Stimulated activated CD8-positive, alpha-beta memory T cell treated with anti-CD3 and anti-CD28 coated beads, Interleukin-2, amount 100 ng/mL, for 1 hour (primary cell): ENCODE measurements around the gene GPC3.

Source experiments
- DNase-seq, 2 donors: peaks; one replicate each; pipeline ENCODE4 v3.0.0-alpha.2; 2020; ENCODE audit warnings: low read depth in 2 of 2

The GPC3 gene

DNA sequence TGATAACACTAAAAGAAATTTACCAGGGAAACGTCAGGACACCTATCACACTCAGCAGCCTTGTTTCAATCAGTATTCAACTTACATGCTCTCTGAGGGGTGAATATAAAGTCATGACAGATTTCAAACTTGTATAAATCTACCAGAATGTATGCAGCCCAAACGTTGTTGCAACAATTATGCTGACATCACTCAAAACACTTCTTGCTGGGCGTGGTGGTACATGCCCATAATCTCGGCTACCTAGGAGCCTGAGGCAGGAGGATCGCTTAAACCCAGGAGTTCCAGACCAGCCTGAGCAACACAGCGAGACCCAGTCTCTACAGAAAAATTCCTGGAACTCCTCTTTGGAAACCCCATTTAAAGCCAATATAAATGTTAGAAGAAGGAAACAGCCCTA, 303.5 kb downstream of the GPC3 start:
- DNase-seq = no peak

DNA sequence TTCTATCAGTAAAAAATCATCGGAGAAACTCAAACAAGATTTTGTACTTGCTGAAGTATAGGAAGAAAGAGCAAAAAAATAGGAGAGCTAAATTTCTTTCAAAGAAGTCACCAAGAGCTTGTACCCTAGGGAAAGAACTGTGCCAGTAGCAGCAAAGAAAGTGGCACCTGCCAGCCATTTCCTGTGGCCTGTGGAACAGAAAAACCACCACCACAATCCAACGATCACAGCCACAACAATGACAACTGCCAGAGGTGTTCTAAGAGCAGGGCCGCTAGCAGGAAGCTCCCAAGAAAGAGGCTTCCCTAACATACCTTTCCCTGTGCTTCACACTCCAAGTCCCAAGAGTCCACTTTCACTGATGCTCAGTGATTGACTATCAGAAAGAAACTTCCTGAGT, 304.0 kb downstream of the GPC3 start:
- no peak for DNase-seq

DNA sequence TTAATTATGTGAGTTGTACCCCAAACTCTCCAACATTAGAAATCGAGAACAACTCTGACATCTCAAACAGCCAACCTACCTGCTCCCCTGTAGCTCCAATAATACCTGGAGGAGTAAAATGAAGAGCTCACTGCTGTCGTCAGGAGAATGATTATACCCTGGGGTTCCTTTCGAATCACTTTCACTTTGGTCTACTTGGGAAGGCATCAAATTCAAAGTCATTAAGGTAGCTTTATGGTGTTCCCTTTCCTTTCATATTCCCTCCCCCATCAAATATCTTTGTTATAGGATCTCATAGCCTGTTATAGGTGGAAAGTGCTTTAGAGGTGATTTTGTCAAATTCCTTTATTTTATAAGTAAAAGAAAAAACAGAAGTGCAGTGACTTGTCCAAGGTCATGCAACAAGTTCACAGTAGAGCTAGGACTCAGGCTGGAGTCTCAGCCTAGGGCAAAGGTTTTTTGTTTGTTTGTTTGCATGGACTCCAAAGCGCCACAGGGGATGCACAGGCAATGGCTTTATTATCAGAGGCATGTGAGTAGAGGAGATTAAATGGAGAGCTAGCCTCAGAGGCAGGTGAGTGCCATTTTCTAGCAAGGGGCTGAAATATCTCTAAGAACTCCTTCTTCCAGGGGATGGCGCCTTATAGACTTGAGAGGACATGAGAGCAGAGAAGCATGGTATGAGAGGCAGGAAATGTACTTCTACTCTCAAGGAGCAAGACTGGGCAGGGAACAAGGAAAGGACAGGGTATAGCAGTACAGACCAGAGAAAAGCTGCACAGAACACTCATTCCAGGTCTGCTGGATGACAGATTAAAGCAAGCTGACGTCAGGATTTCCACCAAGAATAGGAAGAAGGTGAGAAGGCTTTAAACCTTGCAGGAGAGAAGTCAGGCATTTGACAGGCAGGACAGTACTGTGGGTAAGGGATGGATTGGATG, 308.0 kb downstream of the GPC3 start:
- DNase-seq = no peak

DNA sequence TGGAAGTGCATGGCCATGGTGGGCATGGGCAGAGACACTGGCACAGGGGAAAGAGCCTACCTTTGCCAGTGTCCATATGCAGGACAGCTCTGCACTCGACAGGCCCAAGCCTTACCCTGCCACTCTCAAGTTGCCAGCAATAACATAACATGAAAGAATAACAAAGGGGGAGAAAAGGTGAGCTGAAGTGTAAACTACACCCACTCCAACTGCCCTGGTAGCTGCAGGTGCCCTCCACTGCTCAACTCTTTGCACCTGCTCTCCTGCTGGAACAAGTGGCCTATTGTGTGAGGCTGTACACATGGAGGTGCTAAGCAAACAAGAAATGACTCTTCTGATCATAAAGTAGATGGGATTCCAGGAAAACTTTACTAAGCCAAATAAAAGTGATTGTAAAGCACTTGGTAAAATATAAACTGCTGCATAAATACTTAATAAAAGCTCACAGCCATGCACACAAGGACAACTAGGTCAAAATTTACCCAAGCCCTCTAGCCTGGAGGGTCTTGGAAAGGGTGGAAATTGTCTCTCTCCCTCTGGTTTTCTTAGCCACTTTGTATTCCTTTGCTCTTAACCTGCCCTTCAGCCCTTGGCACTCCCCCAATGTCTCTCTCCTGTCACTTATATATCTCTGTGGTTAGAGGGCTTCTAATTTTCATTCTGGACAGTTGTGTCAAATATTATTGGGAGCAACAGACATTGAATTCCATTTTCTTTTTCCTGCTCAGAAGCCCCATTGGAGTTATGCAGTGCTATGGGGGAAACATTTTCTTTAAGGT, 308.9 kb downstream of the GPC3 start:
- DNase-seq = no peak

DNA sequence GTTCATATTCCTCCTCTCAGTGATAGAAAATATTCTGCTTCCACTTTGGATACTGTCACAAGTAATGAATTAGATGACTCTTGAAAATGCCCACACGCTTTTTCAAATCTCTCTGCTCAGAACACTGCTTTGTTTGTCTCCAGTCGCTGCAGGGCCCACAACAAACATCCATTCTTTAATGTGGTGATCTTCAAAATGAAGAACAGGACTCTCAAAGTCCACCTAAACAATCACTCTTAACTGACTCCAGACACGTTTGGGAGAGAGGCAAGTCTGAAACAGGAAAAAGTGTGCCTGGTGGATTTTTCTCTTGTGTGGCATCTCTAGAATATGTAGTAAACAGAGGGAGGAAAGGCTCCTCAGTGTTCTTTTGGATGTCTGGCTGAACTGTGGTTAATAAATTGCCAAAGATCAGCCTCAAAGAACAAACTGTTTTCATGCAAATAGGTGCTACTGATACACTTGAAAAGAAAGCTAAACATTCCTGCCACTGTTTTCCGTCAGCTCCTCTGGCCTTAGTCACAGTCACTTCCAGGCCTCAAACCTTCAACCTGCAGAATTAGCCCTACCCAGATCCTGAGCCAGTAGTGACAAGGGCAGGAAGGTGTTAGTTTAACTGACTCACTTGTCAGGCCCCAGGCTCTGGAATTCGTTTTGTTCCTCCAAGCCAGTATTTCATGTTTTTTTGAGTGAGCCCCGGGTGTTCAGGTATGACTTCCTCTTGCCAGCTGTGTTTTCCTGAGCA, 310.5 kb downstream of the GPC3 start:
- no peak for DNase-seq

DNA sequence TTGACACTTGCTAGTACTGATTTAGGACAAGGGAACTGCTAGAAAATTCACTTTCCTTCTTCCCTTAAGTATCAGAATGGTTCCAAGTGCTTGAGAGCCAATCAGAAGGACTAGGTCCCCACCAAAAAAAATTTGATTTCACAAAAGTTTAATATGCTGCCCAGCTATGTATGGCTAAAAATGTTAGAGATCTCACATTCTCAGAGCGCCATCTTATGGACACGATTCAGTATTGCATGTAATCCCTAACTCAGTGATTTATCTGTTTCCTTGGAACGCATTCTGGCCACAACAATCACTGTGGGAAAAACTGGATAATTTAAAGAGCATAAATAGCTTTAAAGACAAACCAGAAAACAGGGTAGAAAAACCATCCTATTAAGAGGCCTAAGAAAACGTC, 315.0 kb downstream of the GPC3 start:
- no peak for DNase-seq

DNA sequence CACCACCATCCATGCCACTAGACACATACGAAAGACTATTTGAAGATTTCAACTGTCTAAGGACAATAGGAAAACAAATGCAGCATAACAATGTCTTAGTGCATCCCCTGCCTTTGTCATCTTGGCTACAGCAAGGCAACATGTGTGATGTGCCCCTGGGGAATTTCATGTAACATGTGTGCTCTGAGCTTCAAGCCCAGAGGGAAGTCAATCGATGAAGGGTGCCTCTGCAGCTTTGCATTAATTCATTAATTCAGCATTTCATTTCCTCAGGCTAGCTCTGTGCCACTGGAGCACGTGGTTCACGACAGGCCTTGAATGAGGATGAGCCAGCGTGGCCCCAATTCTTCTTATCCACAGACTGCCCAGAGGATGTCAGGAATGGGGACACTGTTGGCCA, 316.2 kb downstream of the GPC3 start:
- no peak for DNase-seq

DNA sequence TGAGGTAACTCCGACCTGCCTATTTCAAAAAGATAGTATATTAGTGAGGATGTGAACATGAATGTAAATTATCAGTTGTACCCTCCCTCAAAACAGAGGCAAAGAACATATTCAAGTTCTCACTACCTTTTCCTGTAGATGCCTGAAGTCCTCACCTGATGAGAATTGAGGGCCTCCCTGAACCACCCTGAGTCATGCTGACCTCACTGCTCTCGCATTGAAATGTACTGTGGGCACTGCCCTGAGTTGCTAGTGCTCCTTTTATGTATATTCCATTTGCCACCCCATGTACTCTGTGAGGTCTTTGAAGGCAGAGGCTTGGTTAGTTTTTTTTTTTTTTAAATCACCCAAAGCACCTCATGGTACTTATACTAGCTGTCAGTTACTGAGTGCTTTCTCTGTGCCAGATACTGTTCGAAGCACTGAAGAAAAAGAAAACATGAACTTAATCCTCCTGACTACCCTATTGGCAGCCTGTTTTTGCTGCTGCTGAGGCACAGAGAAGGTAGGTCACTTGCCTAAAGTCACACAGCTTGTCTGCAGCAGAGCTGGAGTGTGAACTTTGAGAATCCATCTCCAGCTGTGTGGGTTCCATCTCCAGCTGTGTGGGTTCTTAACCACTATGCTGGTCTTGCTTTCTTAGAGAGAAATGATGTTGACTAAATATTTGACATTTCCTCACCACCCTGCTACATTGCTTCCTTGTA, 317.0 kb downstream of the GPC3 start:
- DNase-seq = no peak

DNA sequence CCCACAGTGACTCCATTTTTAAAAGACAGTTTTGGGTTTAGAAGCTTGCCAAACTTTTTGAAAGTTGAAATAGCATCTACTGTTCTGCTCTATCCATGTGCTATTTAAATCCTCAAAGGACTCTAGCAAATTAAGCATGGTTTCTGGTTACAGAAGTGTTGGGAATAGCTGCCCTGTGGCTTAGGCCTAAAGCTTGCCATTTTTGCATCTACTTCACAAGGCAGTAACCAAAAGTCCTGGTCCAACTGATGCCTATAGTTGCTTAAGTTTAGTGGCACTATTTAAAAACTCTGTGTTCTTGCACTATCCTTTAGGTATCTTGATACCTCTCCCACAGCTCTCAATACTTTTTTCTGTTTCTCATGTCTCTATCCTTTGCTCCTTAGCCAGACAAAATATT, 319.1 kb downstream of the GPC3 start:
- no peak for DNase-seq

DNA sequence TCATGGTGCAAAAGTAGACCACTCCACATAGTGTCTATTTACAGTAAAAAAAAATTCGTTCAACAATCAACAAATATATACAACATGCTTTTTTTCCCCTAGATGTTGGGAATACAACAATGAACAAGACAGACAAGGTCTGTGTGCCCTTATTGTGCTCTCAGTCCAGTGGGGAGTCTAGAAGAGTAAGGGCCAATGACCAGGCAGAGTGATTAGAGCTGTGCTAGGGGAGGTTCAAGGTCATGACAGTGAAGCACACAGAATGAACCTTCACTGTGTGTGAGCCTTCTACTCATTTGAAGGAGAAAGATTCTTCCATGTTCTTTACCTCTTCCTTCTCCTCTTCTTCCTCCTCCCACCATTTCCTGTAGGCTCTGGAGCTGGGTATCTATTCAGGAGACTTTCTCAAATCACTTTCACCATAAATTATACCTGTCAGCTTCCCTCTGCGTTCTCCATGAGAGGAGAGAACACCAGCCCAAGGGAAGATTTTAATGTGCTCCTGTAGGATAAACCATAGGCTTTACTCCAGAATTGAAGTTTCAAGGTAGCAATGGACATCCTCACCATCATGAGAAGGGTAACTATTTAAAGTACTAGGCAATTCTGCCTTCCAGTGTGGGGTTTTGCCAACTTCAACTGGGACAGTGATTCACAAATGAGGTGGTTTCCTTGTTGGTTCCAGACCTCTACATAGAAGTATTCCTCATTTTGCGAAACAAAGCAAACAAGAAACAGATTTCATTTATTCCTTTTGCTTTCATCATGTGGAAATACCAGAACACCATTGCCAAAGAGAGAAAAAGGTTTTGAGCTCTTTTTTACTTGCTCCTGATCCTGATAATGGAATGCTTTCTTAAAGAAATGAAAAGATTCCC, 323.2 kb downstream of the GPC3 start:
- no peak for DNase-seq

DNA sequence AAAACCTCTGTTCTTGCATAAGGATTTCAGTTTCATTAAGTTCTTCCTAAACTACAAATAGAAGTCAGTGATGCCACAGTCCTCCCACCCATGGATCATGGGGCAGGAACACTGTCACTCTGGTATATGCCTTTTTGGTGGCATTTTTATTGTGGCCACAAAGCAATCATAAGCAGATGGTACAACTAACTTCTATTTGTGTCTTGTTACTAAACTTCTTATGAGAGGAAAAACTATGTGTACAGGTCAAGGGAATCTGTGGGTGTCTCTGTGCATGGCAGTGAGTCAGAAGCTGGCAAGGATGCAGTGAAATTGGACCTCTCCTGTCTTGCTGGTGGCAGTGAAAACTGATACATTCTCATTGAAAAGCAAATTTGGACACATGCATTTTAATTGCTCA, 325.1 kb downstream of the GPC3 start:
- no peak for DNase-seq

DNA sequence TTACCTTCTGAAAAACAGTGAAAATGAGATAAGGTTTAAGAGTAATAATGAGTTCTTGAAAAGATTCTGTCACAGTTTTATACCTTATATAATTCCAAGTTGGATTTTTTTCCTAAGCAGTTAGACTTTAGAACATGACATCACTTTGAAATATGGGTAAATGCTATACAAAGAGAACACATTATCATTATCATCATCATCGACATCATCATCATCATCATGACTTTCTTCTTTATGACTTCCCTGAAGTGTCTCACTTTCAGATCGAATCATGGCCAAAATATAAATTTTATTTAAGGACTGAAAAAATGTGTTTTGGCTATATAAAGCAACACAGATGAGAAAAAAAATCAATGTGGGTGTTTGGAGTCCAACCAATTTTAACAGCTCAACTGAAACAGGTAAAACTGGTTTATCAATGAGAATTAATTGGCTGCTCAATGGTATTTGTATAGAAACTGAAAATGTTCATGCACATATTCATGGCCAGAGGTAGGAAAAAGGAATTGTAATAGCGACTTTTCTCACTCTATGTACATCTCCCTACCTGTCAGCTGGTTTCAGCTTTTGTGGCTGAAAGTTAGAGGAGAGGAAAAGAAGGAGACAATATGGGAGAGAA, 327.0 kb downstream of the GPC3 start:
- no peak for DNase-seq

DNA sequence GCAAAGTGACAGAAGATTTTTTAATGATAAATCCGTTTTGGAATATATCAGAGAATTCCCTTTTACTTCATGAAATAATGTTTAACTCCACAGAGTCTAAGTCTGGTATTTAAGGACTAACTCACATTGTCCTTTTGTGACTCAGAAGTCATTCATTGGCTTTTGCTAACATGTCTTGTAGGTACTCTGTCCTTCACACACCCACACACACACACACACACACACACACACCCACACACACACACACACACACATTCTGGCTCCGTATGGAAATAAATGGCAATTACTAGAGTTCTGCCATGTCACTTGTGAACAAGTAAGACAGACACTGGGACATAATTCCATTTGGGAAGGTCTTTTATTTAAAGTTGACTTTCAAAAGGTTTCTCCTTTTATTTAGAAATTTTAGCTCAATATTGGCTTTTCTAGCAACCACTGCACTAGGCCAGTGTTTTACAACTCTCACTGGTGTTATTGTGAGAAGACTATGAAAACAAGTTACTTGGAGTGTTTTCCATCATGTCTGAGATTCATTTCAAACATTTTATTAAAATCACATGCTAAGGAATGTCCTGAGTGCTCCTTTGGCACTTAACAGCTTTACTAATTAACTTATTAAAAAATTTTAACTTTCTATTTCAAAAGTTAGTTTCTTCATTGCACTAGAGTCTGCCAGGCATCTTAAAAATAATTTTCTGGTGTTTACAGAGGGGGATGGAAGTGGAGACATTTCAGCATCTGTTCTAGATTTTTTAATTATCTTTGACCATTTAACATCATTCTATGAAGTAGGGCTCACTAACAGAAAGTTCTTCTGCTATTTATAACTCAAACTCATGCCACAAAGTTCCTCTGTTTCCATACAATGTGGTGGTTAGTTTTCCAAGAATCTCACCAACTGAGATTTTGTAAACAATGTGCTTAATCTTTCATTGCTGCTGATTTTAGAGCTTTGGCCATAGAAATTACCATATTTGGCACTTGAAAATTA, 329.8 kb downstream of the GPC3 start:
- no peak for DNase-seq

DNA sequence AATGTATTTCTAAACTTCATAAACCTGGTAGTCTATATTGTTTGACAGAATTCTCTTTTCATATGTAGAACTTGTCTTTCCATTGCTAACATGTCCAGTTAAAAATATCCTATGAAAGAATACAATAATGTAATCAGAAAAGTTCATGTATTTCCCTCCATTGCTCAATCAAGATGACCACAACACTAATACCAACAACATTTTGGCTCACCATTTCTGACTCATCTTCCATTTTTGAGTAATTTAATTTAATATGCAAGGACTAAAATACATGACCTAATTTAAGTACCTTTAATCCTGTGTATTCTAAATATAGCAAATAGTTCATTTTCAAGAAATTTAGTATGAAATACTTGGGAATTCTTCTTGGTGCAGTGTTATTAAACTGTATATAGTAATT, 330.6 kb downstream of the GPC3 start:
- no peak for DNase-seq

DNA sequence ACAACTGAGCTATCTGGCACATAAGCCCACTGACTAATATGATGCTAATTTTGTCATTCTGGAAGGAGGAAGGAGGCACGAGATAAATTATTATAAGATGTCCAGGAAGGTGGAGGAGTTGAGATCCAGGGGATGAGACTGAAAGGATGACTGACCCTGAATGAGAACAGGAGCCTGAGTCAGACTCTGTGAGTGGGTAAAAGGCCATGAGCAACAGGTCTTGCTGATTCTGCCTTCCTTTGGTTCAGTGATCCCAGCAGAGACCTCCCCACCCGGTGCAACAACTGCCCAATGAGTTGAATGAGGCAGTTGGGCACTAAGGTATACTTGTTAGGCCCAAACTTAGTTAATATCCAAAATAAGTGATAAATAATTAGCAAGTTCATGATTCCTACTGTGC, 332.0 kb downstream of the GPC3 start:
- DNase-seq = no peak

DNA sequence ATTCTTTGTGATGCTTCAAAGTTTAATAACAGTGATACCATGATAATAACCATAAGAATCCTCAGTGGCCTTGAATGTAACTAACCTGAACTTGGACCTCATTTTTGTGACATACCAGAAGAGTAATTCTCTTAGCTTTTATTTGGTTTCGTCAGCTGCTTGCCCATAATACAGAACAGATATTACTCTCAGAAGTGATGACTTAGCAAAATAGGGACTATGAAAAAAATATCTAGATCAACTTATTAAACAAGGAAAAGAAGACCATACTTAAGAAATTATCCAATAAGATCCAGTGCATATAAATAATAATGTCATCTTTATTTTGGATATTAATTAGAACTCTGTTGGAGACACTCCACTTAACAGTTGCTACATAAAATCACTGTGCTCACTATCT, 333.2 kb downstream of the GPC3 start:
- no peak for DNase-seq

DNA sequence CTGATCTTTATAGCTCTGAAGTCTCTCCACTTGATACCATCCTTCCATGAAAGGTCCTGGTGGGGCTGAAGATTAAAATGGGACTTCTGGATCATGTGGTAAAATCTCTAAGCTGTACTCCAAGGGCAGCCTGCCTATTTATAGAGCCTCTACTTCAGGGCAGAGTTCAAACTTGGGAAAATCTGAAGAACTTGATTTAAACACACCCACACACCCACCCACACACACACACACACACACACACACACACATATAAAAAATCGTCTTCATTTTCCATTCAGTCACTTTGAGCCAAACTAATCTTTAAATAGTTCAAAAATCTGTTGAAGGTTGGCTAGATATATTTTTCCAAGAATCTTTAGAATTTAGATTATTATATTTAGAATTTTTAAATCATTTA, 335.2 kb downstream of the GPC3 start:
- no peak for DNase-seq

DNA sequence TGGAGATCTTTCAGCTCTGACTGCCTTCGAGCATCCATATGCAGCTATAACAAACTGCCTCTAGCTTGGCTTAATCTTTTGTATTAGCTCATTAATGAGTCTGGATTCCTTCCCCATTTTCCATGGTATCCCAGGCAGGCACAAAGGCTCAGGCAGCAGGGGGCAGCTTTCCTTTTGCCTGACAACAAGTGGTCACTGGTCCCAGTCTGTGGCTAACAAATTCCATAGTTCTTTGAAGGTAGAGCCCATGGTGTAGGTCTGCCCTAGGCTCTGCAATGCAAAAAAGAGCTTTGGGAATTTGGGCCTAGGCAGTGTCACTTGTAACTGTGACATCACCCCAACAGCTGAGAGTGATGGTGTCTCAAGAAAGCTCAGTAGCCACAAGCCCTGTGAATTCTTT, 335.7 kb downstream of the GPC3 start:
- DNase-seq = no peak

DNA sequence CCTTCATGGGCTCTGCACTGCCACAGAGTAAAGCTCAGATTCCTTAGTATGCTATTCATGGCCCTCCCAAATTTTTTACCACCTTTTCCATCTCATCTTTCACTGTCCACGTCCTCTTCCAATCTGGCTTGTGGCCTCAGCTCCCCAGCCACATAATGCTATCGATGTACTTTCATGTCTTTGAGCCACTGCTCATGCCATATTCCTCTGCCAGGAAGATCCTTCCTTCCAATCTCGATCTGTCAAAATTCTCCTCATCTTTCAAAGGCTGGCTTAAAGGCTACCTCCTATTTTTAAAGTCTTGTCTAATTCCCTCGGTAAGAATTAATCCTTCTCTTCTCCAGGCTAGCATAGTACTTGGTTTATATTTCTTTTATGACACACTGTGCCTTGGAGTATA, 336.8 kb downstream of the GPC3 start:
- no peak for DNase-seq
